T47D (cell line): ENCODE measurements around the gene DNAAF5.
A peak's percentile ranks its signal among the peaks of the same experiment; 100 is the strongest.

Source experiments
- DNase-seq, 2 experiments: peaks; one replicate each; pipeline versions ENCODE4 v3.0.0 to v3.0.0-alpha.2; 2011 to 2012; ENCODE audit warnings: low read depth in 1 of 2, low spot score in 1 of 2
- JUND ChIP-seq: IDR thresholded peaks from 2 replicates; pipeline ENCODE4 v1.6.1; 2012; ENCODE audit warnings: low read depth
- in situ Hi-C: cut with HindIII; loops from 2 replicates; pipeline ENCODE4 v1.10.0; 2016; ENCODE audit warnings: low sequenced_read_pairs, low pct_unique_long_range_greater_than_20kb

Gene DNAAF5

DNA sequence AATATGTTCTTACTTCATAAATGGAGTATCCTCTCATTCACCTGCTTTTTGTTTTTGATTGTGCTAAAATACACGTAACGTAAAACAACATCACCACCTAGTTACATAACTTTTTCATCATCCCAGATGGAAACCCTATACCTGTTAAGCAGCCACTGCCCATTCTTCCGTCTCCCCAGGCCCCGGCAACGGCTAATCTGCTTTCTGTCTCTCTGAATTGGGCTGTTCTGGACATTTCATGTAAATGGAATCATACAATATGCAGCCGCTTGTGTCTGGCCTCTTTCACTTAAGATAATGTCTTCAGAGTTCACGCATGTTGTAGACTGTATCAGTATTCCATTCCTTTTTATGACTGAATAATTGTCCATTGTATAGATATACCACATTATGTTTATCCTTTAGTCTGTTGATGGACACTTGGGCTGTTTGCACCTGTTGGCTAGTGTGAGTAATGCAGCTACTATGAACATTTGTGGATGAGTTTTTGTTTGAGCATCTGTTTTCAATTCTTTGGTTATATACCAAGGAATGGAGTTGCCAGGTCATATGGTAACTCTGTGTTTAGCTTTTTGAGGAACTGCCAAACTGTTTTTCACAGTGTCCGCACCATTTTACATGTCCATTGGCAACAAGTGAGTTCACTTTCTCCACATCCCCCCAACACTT is 91.7 kb downstream of the DNAAF5 start:
- DNase-seq = peak in 1 of 2 experiments; percentile 75

DNA sequence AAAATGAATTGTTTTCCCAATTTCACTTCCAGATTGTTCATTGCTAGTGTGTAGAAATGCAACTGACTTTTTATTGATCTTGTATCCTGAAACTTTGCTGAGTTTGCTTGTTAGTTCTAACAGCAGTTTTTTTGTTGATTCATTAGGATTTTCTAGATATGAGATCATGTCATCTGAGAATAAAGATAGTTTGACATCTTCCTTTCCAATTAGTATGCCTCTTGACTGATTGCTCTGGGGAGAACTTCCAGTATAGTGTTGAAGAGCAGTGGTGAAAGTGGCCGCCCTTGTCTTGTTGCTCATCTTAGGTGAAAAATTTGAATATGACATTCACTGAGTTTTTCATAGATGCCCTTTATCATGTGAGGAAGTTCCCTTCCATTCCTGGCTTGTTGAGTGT is 93.8 kb downstream of the DNAAF5 start:
- in situ Hi-C loops = no loop called here
- no peak for DNase-seq
- TF ChIP-seq JUND = no peak

More for the DNA sequence above, 91.7 kb downstream of the DNAAF5 start:
- no peak for TF ChIP-seq JUND
- in situ Hi-C loops = no loop called here

DNA sequence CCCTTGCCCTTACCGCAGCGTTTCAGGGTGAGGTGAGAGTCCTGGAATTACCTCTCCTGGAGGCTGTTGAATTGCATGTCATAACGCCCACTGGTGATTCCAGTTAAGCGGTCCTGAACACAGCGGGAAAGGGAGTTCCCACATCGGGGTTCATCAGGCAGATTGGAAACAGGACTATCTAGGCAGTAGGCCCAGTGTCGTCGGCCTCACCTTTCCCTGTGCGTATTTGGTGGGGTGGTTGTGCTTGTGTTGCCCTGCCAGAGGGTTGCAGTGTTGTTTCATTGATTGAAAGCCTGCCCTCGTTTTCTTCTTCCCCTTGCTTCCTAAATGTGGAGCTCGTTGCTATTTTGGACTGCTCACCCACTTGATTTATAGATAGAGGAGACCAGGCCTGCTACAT is 95.2 kb downstream of the DNAAF5 start:
- peak in 1 of 2 experiments; percentile 58 for DNase-seq
- in situ Hi-C loops = no loop called here
- no peak for TF ChIP-seq JUND

DNA sequence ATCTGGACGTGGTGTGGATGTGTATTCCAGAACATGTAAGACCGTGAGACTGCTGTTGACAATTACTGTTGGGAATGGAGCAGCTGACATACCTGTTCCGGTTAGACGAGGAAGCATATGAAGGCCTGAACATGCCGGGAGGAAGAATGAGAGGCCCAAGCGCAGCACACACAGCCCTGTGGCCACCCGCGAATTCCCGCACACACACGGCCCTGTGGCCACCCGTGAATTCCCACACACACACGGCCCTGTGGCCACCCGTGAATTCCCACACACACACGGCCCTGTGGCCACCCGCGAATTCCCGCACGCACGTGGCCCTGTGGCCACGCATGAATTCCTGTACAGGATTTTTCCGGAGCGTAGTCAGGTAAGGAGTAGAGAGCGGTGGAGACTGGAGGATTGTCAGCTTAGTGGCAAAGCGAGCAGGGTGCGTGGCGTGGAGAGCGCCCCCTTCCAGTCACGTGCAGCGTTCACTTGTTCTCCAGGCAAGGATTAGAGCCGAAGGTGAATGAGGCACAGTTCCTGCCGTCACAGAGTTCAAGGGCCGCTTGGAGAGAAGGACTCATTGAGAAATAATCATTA is 96.3 kb downstream of the DNAAF5 start:
- in situ Hi-C loops = no loop called here
- no peak for DNase-seq
- no peak for TF ChIP-seq JUND

DNA sequence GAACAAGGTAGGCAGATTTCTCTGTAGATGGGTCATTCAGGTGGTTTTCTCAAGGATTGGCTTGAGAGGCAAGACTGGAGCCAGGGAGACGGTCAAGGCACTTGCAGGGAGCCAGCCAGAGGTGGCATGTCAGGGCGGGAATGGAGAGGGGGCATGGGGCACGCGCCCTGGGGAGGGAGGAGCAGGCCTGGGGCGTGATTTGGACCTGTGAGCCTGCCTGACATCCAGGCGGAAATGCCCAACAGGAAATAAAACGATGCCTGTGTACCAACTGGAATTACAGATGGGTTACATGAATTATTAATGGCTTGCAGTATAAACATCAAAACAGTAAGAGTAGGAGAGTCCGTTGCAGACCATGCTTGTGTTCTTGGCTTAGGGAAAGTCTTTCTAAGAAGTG is 97.2 kb downstream of the DNAAF5 start:
- in situ Hi-C loops = no loop called here
- TF ChIP-seq JUND = no peak
- DNase-seq = no peak

DNA sequence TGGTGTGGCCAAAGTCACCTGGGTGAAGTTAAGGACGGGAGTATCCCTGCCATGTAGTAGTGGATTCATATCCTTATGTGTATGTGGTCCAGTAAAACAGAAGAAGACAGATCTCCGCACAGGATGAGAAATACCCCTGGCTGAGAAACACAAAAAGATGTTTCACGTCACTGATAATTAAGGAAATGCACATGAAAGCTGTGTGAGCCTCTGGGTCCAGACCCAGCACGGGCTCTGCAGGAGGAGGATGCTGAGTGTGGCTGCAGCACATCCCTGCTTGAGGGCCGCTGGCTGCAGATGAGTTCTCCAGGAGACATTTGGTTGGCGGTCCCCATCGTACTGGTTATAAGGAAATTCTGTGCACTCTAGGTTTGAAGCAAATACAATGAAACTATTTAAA is 97.6 kb downstream of the DNAAF5 start:
- no peak for TF ChIP-seq JUND
- no peak for DNase-seq
- in situ Hi-C loops = no loop called here

DNA sequence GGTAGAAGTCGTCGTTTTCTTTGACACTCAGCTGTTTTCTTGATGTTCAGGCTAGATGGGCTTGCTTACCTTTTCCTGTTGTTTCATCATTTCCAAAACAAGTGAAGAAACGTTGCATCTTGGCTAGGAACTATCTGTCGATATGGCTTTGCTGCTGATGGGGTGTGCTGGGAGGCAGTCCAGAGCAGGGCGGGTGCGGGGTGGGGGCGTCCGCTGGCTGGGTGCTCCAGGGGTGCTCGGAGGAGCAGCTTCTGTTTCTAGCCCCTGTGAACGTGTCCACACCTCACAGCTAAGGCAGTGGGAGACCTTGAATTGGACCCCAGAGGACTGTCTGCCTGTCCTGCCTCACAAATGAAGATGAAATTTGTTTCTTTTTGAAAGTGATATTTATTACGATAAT is 98.2 kb downstream of the DNAAF5 start:
- no peak for DNase-seq
- TF ChIP-seq JUND = no peak
- in situ Hi-C loops = no loop called here

DNA sequence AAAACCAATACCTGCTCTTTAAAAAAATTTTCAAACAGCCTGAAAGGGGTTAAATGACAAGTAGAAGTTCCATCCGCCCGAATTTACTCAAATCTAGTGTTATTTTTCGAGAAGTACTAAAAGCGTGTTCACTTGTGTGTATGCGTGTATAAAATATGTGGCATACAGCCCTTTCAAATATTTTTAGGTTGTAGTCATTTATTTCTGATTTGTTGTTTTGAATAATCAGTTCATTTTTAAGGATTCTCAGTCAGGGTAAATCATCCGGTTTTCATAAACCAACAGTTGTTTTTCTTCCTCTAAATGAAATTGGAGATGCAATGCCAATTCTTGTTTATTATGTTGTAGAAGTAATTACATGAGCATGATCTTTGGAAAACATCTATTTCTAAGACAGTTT is 98.9 kb downstream of the DNAAF5 start:
- TF ChIP-seq JUND = no peak
- in situ Hi-C loops = no loop called here
- DNase-seq = no peak

DNA sequence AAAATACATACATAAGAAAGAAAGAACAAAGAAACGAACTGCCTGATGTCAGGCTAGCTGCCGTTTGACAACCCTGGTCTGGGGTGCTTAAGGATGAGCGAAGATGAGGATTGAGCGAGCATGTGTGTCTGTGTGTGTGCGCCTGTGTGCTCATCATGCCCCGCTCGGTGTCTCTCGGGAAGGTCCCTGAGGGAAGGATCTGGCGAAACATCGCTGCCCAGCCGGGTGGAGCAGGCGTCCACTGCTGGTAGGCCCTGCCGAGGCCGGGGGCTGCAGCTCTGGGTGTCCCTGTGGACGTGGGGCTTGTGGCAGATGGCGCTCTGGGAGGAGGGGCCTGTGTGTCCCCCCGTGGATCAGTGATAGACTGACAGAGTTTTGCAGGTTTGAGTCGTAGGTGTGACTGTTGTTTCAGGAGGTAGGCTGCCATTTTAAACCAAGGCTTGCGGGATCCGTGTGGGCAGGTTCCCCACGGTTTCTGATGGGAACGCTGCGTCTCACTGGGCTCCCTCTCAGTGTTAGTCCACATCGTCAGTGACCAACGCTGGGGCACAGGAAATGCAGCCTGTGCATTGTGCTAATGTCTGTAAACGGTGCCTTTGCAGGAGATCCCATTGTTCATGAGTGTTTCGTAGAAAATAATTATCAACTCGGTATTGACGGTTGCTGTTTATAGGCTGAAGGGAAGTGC is 99.9 kb downstream of the DNAAF5 start:
- in situ Hi-C loops = no loop called here

DNA sequence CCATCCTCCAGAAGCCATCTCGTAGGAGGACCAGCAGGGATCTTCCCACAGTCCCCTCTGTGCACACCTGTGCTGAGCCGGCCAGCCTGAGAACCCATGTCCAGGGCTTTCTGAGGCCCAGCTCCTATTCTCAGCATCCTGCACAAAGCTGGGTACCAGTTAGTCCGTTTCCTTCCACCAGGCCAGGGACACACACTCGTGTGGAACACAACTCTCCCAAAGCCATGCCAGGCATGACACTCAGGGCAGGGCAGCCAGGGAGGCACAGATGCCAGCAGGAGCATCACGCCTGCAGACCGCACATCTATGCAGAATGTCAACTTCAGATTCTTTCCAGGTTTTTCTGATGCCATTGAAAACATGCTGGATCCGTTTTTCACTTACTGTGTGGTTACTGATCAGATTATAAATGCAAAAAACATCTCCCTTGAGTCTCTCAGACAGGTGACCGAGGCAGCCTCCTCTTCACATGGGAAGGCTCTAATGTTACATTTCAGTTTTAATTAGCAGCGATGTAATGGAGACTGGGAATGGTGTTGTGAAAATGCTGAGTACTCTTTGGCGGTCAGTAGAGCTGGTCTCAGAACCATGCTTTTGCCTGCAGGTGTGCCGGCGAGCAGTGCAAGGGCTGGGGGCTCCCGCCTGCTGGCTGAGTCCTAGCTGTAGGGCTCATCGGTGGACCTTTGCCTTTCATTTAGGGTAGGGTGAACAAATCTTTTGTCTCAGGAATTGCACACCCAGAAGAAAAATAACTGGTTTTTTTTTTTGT is 102.5 kb downstream of the DNAAF5 start:
- TF ChIP-seq JUND = no peak
- in situ Hi-C loops = no loop called here
- DNase-seq = no peak

More for the DNA sequence above, 99.9 kb downstream of the DNAAF5 start:
- DNase-seq = no peak
- TF ChIP-seq JUND = no peak

DNA sequence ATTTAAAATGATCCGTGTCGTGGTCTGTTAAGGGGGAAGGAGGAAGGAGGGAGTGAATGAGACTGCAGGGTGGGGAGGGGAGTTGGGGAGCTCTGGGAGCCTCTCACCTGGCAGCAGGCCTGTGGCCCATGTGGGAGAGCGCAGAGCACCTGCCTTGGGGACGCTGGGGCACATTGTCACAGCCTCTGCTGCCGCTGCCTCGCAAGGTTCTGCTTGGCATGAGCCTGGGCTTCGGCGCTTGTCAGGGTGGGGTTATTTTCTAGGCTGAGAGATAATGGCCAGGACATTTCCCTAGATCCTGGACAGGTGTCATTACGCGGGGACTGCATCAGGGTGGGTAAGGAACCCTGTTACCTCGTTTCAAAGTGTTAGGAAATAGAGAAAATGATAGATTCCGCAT is 103.6 kb downstream of the DNAAF5 start:
- no peak for TF ChIP-seq JUND
- in situ Hi-C loops = no loop called here
- no peak for DNase-seq

DNA sequence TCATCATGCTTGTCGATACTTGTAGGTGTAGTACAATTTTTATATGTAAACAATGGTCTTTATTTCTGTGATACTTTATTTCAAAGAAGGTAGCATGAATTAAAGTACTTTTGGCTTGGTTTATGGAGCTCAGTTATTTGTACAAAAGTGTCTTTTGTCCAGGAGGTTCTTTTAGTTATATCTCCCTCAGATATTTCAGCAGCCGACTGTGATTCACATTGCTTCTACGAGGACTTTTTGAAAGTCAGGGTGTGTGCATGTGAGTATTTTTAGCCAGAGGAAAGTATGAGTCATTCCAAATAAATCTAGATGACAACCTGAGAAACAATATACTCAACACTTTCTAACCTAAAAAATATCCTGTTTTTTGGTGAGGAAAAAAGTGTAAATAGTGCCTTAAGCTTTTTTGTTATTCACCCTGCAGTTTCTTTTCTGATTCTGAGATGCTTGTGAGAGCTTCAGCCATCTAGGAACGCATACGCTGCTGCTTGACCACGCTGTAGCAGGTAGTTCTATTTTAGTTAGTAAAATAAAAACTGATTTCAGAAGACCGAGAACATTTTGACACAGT is 105.2 kb downstream of the DNAAF5 start:
- in situ Hi-C loops = no loop called here
- TF ChIP-seq JUND = peak; percentile 69; the same call in 1 of the 2 replicates
- DNase-seq = peak; percentile 45 to 66
